PC-3 (cell line): Measurements from ENCODE around the gene NUP133.

Experiments used
- EZH2 ChIP-seq: fragments of 300-600 bp; sonication (generic); IDR thresholded peaks from one replicate; pipeline ENCODE4 v1.6.1; 2017; ENCODE audit warnings: antibody characterized with exemption, mild to moderate bottlenecking, low read length; ENCODE audit not compliant: unreplicated experiment
- EZH2phosphoT487 ChIP-seq: fragments of 300-600 bp; sonication (generic); IDR thresholded peaks from 2 replicates; pipeline ENCODE4 v1.6.1; 2018; ENCODE audit warnings: mild to moderate bottlenecking, antibody characterized with exemption, low read length, borderline replicate concordance
- TF ChIP-seq, protein P1 (sequence below): fragments of 300-600 bp; sonication (generic); conservative IDR thresholded peaks from 2 replicates; pipeline ENCODE4 v1.5.1; 2017; ENCODE audit warnings: antibody characterized with exemption, low read depth, mild to moderate bottlenecking, low read length

DNA sequence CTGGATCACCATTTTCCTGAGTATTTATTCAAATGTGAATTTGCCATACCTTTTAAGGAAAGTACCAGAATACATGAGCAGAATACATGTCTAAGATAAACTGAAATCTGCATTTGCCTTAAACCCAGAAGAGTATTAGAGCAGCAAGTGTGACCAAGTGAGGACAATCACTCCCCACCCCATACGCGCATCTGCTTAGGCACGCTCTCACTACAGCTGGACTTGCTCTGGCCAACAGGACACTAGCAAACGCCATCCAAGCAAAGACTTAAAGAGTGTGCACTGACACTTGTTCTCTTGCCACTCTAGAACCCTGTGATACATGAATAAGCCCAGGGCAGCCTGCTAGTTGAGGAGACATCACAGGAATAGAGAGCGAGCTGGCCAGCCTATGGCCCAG lies 25.6 kb downstream of the NUP133 start:
- TF ChIP-seq, protein P1, sequence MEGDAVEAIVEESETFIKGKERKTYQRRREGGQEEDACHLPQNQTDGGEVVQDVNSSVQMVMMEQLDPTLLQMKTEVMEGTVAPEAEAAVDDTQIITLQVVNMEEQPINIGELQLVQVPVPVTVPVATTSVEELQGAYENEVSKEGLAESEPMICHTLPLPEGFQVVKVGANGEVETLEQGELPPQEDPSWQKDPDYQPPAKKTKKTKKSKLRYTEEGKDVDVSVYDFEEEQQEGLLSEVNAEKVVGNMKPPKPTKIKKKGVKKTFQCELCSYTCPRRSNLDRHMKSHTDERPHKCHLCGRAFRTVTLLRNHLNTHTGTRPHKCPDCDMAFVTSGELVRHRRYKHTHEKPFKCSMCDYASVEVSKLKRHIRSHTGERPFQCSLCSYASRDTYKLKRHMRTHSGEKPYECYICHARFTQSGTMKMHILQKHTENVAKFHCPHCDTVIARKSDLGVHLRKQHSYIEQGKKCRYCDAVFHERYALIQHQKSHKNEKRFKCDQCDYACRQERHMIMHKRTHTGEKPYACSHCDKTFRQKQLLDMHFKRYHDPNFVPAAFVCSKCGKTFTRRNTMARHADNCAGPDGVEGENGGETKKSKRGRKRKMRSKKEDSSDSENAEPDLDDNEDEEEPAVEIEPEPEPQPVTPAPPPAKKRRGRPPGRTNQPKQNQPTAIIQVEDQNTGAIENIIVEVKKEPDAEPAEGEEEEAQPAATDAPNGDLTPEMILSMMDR = no peak
- TF ChIP-seq EZH2 (no peak), EZH2phosphoT487 (no peak)
